HEK293T (cell line): ENCODE results near the gene UMAD1.

Experiments
- CTCF ChIA-PET: fragments of 350-600 bp; formaldehyde crosslinking; extraction: SDS; loops from one replicate; lab custom pipeline; 2021; ENCODE audit warnings: antibody characterized with exemption, inconsistent platforms; lab: Yijun Ruan, JAX
- POLR2A ChIA-PET: fragments of 350-600 bp; formaldehyde crosslinking; extraction: SDS; loops from one replicate; lab custom pipeline; 2020; ENCODE audit warnings: antibody characterized with exemption, inconsistent platforms; lab: Yijun Ruan, JAX
- DNase-seq: peaks from one replicate; pipeline ENCODE4 v3.0.0; 2012; ENCODE audit warnings: mixed read lengths; ENCODE audit errors: extremely low spot score
- ARNT ChIP-seq: fragments of 450-650 bp; IDR thresholded peaks from 2 replicates; pipeline ENCODE4 v1.6.1; 2017; ENCODE audit warnings: mild to moderate bottlenecking
- ELF4 ChIP-seq: fragments of 450-650 bp; IDR thresholded peaks from 2 replicates; pipeline ENCODE4 v1.6.1; 2017; ENCODE audit warnings: antibody characterized with exemption
- FOXA1 ChIP-seq: fragments of 450-650 bp; IDR thresholded peaks from 2 replicates; pipeline ENCODE4 v1.6.1; 2016; ENCODE audit warnings: mild to moderate bottlenecking
- FOXK2 ChIP-seq: fragments of 450-650 bp; IDR thresholded peaks from 2 replicates; pipeline ENCODE4 v1.6.1; 2016; ENCODE audit warnings: mild to moderate bottlenecking
- FOXM1 ChIP-seq: fragments of 450-650 bp; IDR thresholded peaks from 2 replicates; pipeline ENCODE4 v1.6.1; 2017; ENCODE audit warnings: mild to moderate bottlenecking, borderline replicate concordance
- L3MBTL2 ChIP-seq: fragments of 450-650 bp; conservative IDR thresholded peaks from 2 replicates; pipeline ENCODE4 v1.6.1; 2016; ENCODE audit warnings: mild to moderate bottlenecking
- LEF1 ChIP-seq: fragments of 450-650 bp; IDR thresholded peaks from 2 replicates; pipeline ENCODE4 v1.6.1; 2017; ENCODE audit warnings: mild to moderate bottlenecking, borderline replicate concordance
- SP1 ChIP-seq: fragments of 450-650 bp; IDR thresholded peaks from 2 replicates; pipeline ENCODE4 v1.6.1; 2017
- SUZ12 ChIP-seq: fragments of 450-650 bp; IDR thresholded peaks from 2 replicates; pipeline ENCODE4 v1.6.1; 2016; ENCODE audit warnings: mild to moderate bottlenecking
- TARDBP ChIP-seq: fragments of 450-650 bp; IDR thresholded peaks from 2 replicates; pipeline ENCODE4 v1.6.1; 2016
- ZNF384 ChIP-seq: fragments of 450-650 bp; IDR thresholded peaks from 2 replicates; pipeline ENCODE4 v1.6.1; 2016

UMAD1 gene

GRCh38 chr7:7923818-7924217, 283.3 kb downstream of the UMAD1 start:
- CTCF ChIA-PET = no interaction called here
- POLR2A ChIA-PET = no interaction called here
- no peak for DNase-seq

GRCh38 chr7:7924303-7924702, 283.8 kb downstream of the UMAD1 start:
- TF ChIP-seq ARNT (no peak), SUZ12 (no peak), ELF4 (no peak), TARDBP (no peak)
- ChIA-PET CTCF (no interaction called here), POLR2A (no interaction called here)
- no peak for DNase-seq

More at GRCh38 chr7:7923818-7924217, 283.3 kb downstream of the UMAD1 start:
- TF ChIP-seq ARNT = no peak
- no peak for TF ChIP-seq ZNF384
- no peak for TF ChIP-seq SUZ12
- TF ChIP-seq FOXA1 = no peak
- no peak for TF ChIP-seq ELF4
- TF ChIP-seq L3MBTL2 = no peak
- TF ChIP-seq SP1 = no peak
- no peak for TF ChIP-seq FOXK2
- no peak for TF ChIP-seq LEF1
- no peak for TF ChIP-seq FOXM1
